ENCODE results near the gene KRT73.

- TF ChIP-seq CTCF (IDR thresholded peaks at IDR 0.05): no peak
- TF ChIP-seq POLR2A (IDR thresholded peaks at IDR 0.05): no peak
Measured at GRCh38 chr12:52585066-52585465, 33.3 kb downstream of the KRT73 start.
